ENCODE data around the gene AKT3.
"Not testable (repeated sequence)": the region's sequence is repeated elsewhere in the genome, so short reads cannot be mapped to it uniquely, and the experiment has no call there.

The AKT3 gene

DNA sequence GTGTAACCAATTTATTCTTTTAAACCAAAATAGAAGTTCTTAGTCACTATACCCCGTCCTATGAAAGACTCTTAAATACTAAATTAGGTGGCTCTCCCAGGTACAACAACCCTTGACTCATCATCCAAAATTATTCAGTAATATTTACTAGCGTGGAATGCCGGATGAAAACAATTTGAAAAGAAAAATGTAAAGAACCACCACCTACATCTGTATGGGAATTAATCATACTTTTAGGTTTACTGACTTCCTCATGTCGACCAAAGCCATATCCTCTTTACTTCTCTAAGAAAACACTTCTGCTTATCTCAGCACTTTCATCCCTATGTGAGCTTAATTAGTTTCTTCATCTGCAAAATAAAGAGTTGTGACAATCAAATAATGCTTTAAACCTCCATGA is 139.6 kb downstream of the AKT3 start:
- DNase-seq (ENCODE audit: low read depth in 1 of 2, low spot score in 1 of 2) = no peak

DNA sequence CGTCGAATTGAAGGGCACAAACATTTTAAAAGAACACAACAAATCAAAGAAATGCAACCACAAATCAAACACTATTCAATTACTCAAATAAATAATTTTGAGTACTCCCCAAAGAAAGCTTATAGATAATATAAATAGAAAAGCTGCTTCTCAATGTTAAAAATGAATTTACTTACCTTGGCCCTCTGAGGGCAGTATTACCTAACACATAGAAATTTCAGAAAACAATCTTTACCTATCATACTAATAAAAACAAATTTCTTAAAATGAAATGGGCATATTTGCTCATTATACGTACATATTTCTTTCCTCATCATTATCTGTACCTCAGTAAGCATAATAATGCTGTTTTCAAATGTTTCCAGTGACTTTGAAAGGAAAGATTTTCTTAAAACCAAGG is 141.8 kb downstream of the AKT3 start:
- DNase-seq (ENCODE audit: low read depth in 1 of 2, low spot score in 1 of 2) = no peak

DNA sequence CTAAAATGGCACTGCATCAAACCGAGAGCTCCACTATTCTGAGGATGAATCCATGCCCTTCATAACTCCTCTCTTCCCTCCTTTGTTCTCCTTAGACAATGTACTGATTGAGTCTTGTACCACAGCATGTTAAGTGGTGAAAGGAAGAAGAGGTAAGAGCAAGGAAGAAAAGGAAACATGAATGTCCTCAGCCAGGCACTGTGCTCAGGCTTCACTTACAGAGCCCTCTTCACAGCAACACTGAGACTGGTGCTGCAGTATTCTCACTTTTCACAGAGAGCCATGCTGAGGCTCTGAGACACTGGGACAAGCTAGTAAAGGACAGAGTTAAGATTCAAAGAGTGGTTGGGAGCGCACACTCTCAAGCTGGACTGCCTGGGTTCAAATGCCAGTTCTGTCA is 143.5 kb downstream of the AKT3 start:
- no peak for DNase-seq (ENCODE audit: low read depth in 1 of 2, low spot score in 1 of 2)

DNA sequence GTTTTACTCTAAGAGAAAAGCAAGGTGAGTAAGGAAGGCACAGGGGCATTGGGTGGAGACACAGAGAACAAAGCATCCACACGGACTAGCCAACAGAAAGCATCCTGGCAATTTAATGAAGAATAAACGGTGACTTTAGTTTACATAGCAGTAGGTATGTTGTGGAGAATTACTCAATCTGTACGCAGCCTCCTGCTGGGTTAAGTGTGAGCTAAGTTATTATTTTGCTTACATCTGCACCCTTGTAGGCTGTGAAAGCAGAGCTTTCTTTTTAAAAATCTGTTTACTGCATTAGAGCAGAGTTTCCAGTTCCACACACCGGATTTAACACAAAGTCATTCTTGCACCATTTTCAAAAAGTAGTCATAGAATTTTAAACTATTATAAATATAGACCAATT is 144.5 kb downstream of the AKT3 start:
- no peak for DNase-seq (ENCODE audit: low read depth in 1 of 2, low spot score in 1 of 2)

DNA sequence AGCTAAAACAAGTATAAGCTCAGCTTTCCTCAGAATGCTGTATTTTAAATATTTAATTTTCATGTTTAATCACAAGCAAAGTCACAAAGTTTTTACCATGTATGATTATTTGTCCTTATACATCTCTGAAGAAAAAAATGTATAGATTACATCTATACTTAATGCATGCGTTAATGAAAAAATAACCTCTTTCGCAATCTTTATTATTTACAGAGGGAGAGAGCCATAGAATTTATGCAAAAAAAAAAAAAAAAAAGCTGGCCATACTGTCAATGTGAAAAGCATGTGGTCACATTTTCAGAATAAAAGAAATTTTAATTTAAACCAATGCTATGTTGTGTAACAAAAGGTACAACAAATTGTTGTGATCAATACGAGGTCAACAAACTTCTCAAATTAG is 148.2 kb downstream of the AKT3 start:
- DNase-seq (ENCODE audit: low read depth in 1 of 2, low spot score in 1 of 2) = no peak

DNA sequence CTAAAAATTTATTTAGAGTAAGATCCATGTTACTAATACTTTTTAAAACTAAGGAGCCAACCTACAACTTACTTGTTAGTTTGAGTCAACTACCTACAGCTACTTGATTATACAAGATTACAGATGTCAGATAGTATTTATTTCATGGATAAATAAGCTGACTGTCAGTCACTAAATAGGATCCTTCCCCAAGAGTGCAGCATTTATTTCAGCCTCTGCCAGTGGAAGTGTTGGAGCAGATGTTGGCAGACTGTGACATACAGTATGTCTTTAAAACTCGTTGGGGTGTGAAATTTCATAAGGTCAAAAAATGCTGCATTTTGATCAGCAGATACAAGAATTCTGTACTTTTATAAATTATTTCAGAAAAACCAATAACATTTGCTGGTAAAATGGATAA is 156.2 kb downstream of the AKT3 start:
- DNase-seq (ENCODE audit: low read depth in 1 of 2, low spot score in 1 of 2) = no peak

DNA sequence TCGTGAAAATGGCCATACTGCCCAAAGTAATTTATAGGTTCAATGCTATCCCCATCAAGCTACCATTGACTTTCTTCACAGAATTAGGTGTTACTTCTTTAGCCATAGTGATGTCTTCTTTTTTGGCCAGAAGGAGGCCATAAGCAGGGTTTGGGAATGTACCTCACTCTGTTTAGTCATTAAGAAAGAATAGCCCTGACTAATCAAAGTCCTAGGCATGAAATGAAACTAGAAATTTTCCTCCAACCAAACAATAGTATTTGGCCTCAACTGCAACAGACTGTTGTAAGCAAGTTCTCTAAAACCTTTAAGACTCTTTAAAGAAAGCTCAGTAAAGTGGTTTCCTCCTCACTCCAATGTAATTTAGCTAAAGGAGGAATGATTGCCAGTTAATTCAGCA is 163.9 kb downstream of the AKT3 start:
- DNase-seq (ENCODE audit: low read depth in 1 of 2, low spot score in 1 of 2) = no peak

DNA sequence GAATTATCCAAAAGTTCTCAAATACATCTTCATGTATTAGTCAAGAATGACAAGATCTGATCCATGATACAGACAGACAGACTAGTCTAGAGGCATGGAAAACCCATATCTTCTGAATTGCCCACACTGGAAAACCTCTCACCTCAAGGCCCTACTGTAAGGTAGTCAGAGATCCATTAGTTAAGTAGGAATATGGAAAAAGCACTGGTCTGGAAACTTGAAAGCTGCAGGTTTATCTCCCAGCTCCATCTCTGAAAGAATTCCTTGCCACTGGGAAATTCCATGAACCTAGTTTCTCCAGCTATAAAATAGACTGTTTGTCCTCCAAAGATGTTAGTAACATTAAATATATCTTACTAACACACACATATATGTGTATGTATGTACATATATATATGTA is 169.2 kb downstream of the AKT3 start:
- DNase-seq (ENCODE audit: low read depth in 1 of 2, low spot score in 1 of 2) = no peak

DNA sequence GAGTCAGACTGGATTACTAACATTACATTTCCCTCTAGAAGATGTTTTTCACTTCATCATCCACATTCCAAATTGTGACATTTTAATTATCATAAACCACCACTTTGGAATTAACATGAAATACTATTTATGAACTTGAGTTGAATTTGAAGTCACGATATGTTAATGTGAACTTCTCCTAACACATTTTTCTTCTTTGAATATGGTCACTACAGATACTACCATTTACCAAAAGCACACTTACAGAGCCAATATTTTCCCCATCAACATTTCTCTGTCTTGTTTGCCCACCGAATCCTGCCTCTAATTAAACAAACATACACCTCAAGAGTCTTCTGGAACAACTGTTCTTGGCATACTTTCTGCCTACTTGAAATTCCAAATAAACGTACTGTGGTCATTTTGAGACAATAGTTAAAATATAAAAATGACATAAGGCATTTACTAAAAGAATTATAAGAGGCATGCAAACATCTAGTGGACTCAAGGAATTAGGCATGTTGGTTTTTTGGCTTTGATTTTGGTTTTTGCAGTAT is 177.4 kb downstream of the AKT3 start:
- DNase-seq (ENCODE audit: low read depth in 1 of 2, low spot score in 1 of 2) = no peak

DNA sequence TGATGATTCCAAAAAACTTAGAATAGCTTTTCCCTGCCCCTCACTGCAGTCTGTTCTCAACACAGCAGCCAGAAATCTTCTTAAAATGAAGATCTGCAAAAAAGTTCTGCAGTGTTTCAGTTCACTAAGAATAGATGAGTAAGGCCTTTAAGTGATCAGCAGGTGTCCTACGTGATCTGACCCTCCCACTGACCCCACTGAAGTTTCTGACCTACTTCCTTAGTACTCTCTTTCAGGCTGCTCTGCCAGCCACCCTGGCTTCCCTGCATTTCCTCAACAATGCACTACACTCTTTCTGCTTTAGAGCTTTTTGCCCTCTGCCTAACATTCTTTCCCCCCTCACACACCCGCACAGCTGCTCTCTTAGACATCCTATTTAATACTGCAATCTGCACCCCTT is 182.5 kb downstream of the AKT3 start:
- DNase-seq (ENCODE audit: low read depth in 1 of 2, low spot score in 1 of 2) = no peak

DNA sequence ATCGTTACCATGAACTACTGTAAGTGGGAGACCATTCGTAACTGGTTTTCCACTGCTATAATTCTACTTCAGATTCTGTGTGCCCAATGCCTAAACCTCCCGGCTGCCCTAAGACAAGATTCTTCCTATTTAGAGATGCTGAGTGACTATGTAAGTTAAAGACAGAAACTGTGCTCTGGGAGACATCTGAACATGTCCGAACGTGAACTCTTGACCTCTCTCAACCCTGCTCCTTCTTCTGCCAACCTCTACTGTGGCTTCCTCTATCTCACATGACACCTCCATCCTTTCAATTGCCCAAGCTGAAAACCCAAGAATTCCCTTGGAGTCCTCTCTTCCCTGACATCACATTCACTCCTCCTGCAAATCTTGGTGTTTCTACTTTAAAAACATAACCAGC is 182.9 kb downstream of the AKT3 start:
- DNase-seq (ENCODE audit: low read depth in 1 of 2, low spot score in 1 of 2) = no peak

DNA sequence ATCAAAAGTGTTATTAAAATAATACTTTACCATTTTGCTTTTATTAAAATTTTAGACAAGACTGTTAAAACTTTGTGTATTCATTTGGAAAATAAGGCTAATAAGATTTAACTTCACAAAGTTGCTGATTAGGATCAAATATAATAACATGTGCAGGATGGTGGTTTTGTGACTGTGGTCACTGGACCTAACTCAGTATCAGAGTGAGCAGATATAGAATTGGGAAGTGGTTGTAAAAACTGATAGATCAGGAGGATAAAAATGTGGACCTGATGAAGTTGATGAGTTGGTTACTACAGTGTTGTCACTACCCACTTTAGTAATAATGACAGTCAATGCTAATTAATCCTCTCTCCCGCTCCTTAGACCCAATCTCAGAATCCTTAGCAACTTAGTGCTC is 186.4 kb downstream of the AKT3 start:
- no peak for DNase-seq (ENCODE audit: low read depth in 1 of 2, low spot score in 1 of 2)

DNA sequence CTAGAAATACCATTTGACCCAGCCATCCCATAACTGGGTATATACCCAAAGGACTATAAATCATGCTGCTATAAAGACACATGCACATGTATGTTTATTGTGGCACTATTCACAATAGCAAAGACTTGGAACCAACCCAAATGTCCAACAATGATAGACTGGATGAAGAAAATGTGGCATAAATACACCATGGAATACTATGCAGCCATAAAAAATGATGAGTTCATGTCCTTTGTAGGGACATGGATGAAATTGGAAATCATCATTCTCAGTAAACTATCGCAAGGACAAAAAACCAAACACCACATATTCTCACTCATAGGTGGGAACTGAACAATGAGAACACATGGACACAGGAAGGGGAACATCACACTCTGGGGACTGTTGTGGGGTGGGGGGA is 187.9 kb downstream of the AKT3 start:
- DNase-seq (ENCODE audit: low read depth in 1 of 2, low spot score in 1 of 2) = not testable (repeated sequence)

DNA sequence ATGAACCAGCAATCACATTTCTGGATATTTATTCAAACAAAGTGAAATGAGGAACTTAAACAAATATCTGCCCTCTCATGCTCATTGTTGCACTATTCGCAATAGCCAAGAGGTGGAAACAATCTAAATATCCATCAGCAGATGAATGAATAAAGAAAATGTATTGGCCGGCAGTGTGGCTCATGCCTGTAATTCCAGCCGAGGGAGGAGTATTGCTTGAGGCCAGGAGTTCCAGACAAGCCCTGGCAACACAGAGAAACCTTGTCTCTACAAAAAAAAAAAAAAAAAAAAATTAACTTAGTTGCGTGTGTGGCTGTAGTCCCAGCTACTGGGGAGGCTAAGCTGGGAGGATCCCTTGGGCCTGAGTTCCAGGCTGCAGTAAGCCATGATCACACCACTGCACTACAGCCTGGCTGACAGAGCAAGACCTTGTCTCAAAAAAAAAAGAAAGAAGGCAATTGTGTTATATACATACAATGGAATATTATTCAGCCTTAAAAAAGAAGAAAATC is 191.4 kb downstream of the AKT3 start:
- DNase-seq (ENCODE audit: low read depth in 1 of 2, low spot score in 1 of 2) = no peak

DNA sequence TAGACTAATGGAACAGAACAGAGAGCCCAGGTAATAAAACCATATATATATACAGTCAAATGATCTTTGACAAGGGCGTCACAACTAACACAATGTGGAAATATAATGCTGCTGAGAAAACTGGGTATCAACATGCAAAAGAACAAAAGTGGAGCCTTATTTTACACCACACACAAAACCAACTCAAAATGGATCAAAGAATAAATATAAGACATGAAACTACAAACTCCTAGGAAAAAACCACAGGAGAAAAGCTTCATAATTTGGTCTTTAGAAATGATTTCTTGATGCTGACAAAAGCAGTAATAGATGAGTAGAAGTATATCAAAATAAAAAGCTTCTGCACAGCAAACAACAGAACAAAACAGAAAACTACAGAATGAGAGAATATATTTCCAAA is 192.2 kb downstream of the AKT3 start:
- no peak for DNase-seq (ENCODE audit: low read depth in 1 of 2, low spot score in 1 of 2)

DNA sequence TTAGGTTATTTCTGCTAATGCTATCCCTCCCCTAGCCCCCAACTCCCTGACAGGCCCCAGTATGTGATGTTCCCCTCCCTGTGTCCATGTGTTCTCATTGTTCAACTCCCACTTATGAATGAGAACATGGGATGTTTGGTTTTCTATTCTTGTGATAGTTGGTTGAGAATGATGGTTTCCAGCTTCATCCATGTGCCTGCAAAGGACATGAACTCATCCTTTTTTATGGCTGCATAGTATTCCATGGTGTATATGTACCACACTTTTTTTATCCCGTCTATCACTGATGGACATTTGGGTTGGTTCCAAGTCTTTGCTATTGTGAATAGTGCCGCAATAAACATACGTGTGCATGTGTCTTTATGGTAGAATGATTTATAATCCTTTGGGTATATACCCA is 200.5 kb downstream of the AKT3 start:
- not testable (repeated sequence) for DNase-seq (ENCODE audit: low read depth in 1 of 2, low spot score in 1 of 2)

DNA sequence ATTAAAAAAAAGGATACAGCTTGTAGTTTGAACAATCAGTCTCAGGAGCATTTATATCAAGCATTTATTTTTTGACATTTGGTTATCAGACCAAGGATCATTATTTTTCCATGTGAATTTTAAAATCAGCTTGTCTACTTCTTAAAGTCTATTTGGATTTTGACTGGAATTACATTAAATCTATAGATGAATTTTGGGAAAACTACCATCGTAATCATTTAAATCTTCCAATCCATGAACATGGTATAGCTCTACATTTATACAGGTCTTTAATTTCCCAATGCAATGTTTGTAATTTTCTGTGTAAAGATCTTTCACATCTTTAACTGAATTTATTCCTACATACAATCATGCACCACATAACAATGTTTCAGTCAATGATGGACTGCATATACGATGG is 203.2 kb downstream of the AKT3 start:
- DNase-seq (ENCODE audit: low read depth in 1 of 2, low spot score in 1 of 2) = no peak

DNA sequence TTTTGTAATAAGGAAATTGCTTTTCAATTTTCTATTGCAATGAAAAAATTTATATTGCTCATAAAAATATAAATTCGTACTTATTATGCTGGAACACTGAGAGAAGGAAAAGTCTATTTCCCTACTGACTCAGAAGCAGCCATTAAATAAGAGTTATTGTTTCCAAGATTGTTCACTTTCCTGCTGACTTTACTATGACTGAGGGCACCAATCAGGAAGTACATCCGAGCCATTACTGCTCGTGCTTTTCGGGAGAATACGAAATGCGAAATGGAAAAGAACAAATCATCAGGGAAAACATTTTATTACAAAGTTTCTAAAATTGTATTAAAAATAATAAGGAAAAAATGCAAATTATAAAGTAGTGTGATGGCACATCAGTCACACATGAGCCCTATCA is 204.8 kb downstream of the AKT3 start:
- DNase-seq (ENCODE audit: low read depth in 1 of 2, low spot score in 1 of 2) = no peak

DNA sequence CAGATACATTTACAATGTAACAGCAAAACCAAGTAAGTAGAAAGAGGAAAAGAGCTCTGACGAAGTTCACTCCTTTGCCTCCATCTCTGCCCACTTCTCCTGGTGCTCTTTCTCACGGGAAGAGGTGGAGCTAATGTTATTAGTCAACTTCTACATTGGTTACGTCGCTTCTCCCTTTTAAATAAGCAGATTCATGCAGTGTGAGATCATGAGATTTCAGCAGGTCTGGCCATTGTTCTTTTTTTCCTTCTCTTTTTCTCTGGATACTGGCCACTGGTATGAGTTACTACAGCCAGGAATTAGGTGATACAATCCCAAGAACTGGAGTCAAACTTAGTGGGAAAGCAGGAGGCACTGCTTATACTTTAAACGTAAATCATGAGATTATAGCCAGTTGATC is 207.1 kb downstream of the AKT3 start:
- DNase-seq (ENCODE audit: low read depth in 1 of 2, low spot score in 1 of 2) = no peak

DNA sequence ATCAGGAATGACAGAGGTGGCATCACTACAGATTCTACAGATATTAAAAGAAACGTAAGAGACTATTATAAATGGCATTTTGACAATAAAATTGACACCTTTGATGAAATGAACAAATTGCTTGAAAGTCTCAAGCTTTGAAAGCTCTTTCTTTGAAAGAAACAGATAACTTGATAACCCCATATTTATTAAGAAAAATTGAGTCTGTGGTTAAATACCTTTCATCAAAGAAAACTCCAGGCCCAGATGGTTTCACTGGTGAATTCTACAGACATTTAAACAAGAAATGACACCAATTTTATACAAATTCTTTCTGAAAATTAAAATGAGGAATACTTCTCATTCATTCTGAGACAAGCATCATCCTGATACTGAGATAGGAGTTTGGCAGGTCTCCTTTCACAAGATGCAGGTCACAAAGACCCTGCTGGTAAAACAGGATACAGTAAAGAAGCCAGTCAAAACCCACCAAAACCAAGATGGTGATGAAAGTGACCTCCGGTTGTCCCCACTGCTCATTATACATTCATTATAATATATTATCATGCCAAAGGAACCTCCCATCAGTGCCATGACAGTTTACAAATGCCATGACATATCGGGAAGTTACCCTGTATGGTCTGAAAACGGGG is 210.9 kb downstream of the AKT3 start:
- DNase-seq (ENCODE audit: low read depth in 1 of 2, low spot score in 1 of 2) = no peak

DNA sequence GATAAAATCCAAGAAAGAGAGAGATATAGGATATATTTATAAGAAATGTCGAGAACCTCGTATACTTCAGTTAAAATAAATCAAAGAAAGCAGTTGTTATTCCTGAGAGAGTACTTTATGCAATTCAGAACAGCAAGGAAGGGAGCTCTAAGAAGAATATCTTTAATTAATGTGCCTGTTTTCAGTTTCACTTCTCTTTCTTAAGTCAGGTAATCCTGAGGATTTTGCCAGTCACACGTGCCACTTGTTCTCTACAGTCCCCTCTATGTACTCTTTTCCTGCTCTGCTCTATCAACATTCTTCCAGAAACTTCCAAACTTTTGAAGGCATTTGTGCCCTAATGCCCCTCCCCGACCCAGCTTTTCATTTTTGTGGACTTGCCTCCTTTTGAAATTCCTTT is 211.9 kb downstream of the AKT3 start:
- no peak for DNase-seq (ENCODE audit: low read depth in 1 of 2, low spot score in 1 of 2)

DNA sequence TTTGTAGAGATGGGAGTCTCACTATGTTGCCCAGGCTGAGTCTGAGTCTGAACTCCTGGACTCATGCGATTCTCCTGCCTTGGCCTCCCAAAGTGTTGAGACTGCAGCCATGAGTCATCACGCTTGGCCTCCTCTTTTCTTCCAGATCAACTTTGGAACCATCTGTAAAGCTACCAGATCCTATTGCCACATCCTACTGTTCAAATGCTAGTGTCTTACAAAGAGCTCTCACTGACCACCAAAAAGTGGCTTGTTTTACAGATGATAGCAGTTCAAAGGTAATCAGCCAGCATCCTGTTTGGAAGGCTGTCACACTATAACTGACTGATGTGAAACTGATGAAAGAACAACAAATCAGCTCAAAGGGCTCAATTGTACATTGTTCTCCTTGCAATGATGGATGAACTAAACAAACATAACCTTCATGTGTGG is 221.6 kb downstream of the AKT3 start:
- DNase-seq (ENCODE audit: low read depth in 1 of 2, low spot score in 1 of 2) = no peak

DNA sequence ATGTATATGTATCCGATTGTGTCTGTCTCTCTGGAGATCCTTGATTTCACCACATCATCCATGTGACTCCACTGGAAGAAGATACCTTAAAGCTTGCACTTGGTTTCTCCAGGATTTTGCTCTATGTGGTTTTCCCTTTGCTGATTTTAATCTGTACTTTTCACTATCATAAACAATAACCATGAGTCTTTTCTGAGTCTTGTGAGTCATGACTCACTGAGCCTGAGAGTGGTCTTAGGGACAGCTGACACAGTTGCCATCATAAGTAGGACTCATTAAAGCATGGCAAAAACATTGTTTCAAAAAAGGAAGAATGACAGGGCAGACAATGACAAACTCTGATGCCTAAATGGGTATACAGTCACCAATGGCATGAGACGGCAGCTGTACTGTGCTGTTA is 226.2 kb downstream of the AKT3 start:
- no peak for DNase-seq (ENCODE audit: low read depth in 1 of 2, low spot score in 1 of 2)
